HG03521 (cell line): ENCODE results near the gene DCLK2.
"Not testable (repeated sequence)": the region's sequence is repeated elsewhere in the genome, so short reads cannot be mapped to it uniquely, and the experiment has no call there.

Experiments used
- ATAC-seq: cut with Tn5 transposase; IDR thresholded peaks from one replicate; pipeline ENCODE4 v1.9.1; 2021; ENCODE audit warnings: mild to moderate bottlenecking, moderate library complexity; ENCODE audit not compliant: unreplicated experiment

DCLK2 gene

GRCh38 chr4:150197256-150197655 lies 119.0 kb downstream of the DCLK2 start:
- not testable (repeated sequence) for ATAC-seq

GRCh38 chr4:150199056-150199455 lies 120.8 kb downstream of the DCLK2 start:
- no peak for ATAC-seq

GRCh38 chr4:150205016-150205415 lies 126.8 kb downstream of the DCLK2 start:
- ATAC-seq, result no peak

DNA sequence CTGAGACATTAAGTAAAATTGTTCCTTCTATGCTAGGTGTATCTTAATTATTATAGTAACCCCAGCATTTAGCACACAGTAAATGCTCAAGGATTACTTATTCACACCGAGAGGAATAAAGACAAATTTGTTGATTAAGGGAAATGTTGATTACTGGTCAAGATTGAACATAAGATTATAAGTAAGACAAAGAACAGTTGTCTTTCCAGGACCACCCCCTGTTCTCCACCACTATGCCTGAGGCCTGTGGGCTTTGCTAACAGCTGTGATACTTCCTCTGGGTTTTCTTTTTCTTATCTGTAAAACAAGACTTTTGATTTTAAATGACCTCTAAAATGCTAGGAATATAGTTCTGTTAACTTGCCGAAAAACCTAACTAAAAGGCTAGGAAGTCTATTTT lies 128.0 kb downstream of the DCLK2 start:
- no peak for ATAC-seq

DNA sequence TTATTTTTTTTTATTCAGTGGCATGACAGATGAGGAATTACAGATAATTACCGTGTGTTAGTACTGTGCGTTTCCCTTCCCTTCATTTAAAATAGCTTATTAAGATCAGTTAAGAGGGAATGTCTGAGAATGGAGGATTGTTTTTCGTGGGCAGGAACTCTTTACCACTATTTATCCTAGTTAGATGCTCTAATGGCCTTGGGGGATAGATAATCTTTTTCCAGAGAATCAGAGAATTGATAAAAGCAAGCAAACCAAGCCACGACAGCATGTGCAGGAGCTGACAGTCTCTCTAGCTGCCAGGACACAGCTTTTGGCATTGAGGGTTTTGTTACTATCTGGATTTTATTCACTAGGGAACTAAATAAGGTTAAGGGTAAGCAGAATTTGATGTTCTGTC lies 128.7 kb downstream of the DCLK2 start:
- ATAC-seq, result no peak

DNA sequence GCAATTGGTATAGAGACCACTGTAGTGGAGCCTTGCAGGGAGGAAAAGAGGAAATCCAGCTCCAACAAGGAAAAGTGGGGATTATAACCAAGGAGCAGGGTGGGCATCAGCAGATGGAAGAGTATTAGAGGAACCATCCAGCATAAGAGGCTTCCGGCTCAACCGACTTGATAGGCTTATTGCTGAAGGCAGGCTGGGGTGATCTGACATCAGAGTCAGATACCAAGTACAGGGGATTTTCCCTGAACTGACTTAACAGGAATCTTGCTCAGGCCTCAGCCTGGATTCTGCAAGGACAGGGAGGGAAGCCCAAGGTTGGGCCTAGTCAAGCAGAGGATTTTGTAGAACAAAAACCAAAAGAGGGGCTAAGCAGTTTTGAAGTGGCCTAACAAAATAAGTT lies 129.6 kb downstream of the DCLK2 start:
- no peak for ATAC-seq

DNA sequence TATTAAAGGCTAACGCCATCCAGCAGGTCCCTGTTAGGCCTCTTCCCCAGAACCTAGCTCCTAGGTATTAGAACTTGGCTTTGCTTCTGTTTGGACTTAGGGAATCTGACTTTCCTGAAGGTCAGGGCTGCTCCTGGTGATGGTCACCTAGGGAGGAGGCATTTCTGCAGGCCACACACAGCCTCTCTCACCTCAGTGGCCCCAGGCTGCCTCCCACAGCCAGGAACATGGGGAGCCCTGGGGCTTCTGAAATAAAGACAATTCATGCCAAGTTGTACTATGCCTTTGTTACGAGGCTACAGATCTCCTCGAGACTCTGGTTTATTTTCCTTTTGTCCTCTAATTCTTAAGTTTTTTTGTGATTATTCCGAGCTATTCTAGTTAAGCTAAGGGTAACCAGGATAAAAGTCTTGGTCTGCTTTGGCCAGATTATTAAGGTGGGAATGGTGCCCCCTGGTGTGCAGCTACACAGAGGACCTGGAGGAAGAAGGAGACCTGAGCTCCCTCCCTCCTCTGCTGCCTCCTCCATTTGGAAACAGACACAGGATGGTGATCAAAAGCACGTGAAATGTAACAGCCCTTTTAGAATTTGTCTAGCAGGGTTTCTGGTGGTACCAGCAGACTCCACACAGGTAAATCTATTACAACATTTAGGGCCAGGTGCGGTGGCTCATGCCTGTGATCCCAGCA lies 131.0 kb downstream of the DCLK2 start:
- peak; percentile 47 for ATAC-seq

- ATAC-seq, result no peak
Measured at GRCh38 chr4:150211016-150211415, 132.8 kb downstream of the DCLK2 start.

- no peak for ATAC-seq
Measured at GRCh38 chr4:150211799-150212445, 133.7 kb downstream of the DCLK2 start.

DNA sequence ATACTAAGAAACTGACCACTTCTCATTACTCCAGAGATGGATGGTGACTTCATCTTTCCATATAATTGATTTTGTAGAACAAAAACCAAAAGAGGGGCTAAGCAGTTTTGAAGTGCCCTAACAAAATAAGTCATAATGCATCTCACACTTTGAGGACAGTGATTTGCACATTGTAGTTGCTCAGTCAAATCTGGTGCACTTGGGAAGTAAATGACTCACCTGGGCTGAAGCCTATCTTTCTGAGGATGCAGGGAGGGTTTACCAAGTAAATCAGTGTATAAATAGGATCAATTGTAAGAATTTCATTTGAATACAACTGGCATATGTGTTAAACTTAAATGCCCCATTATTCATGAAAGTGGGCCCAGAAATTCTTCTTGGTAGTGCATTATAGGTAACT lies 134.2 kb downstream of the DCLK2 start:
- no peak for ATAC-seq

DNA sequence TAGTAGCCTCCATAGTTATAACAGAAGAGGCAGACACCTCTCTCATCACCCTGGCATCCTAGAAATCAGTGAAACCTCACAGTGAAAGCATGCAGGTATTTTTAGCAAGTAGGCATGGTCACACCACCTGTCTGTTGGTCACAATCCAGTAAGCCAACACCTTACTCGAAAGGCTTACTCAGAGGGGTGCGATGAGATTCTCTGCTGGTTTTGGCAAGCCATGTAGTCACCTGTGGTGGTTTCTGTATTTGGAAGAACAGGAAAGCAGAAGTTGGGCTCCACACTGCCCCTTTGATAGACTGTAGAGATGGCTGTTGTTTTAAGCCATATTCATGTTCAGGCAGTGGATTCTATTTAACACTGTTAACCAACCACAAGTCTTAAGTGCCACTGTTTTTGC lies 134.7 kb downstream of the DCLK2 start:
- no peak for ATAC-seq

DNA sequence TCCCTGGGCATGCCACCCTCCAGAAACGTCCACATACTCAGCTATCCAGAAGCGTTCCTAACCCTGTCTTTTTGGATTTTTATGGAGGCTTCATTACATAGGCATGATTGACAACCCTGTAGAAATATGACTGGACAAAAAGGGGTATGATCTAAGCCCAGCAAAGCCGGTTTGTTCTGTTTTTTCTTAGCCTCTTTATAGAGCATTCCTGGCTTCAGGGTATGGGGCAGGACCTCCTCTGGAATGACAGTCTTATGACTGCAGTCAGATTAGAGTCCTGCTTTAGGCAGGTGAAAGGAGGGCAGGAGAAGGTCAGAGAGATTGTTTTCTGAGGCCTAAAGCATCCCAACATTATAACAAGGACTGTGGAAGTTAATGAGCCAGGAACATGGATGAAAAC lies 137.4 kb downstream of the DCLK2 start:
- ATAC-seq, result no peak

GRCh38 chr4:150216726-150217125 lies 138.5 kb downstream of the DCLK2 start:
- ATAC-seq, result no peak

GRCh38 chr4:150217192-150217591 lies 138.9 kb downstream of the DCLK2 start:
- no peak for ATAC-seq

DNA sequence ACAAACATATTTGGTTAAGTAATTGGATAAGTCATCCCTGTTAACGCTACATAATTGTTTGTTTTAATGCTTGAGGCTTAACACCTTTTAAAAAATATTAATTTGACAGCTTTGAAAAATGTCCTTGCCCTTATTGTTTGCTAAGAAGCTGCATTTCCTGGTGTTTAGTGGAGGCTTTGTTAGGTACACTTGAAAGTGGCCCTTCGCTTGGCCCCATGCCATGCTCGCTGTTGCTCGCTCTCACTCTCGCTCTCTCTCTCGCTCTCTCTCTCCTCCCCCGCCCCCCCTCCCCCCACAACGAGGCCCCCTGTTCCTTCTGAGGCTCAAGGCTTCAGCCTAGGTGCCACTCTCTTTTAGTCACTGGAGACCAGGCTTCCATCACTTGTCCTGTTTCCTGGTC lies 139.6 kb downstream of the DCLK2 start:
- no peak for ATAC-seq

GRCh38 chr4:150218447-150218846 lies 140.2 kb downstream of the DCLK2 start:
- ATAC-seq, result no peak

- ATAC-seq, result no peak
Measured at GRCh38 chr4:150219841-150220240, 141.6 kb downstream of the DCLK2 start.

DNA sequence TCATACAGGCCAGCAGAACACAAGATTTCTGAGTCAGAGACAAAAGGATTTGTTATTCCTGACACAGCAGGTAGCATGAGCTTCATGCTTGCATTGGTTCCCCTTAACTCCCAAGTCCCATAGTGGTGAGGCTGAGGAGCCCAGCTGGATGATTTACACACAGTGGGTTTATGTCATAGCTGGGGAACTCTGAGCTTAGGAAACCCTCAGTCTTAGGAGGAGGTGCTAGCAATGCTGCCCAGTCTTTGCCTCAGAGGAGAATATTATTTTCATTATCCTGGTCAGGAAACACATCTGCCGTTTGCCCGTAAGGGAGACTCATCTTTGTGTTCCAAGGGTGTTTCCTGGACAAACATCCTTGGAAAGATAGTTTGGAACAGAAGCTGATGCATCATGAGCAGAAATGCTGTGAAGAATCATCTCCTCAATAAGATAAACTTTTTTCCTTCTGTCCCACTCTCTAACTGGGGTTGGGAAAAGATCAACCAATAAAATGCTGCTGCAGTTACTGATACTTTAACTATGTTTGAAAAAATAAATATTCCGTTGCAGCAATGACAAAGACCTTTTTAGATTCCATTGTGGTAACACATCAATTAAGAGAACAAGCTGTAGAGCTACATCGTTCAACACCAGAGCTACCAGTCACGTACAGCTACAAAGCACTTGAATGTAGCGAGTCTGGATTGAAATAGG lies 146.8 kb downstream of the DCLK2 start:
- ATAC-seq, result no peak

DNA sequence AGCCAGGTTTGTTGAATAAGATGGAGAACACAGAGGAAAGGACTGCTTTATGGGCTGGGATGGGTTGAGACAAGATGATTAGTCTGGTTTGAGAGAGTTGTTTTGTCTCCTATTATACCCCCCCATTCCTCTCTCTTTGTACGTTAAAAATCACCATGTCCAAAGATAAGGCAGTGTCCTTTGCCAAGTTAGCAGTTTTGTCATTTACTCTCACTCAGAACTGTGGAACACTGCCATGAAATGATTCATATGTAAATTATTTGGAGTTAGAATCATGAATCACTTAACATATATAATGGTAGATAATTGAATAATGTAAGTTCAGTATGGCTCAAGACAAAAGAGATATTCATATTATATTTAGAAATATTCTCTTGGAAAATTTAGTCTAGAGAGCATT lies 151.3 kb downstream of the DCLK2 start:
- no peak for ATAC-seq

DNA sequence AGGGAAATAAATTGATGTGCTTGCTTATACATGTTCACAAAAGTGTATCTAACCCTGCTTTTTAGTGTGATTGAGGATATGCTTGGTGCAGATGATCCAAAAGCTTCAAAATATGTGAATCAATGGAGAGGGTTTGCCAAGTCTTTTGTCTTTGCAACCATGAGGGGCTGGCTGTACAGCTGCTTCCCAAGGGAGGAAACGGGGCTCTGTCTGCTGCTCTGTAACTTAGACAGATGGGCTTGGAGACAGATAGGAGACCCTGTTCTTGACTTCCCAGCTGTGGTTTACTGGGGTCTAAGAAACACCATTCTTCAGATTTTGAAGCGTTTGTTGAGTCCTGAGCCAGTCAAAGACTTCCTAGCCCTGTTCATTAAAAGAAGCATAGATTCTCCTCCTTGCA lies 152.3 kb downstream of the DCLK2 start:
- no peak for ATAC-seq

DNA sequence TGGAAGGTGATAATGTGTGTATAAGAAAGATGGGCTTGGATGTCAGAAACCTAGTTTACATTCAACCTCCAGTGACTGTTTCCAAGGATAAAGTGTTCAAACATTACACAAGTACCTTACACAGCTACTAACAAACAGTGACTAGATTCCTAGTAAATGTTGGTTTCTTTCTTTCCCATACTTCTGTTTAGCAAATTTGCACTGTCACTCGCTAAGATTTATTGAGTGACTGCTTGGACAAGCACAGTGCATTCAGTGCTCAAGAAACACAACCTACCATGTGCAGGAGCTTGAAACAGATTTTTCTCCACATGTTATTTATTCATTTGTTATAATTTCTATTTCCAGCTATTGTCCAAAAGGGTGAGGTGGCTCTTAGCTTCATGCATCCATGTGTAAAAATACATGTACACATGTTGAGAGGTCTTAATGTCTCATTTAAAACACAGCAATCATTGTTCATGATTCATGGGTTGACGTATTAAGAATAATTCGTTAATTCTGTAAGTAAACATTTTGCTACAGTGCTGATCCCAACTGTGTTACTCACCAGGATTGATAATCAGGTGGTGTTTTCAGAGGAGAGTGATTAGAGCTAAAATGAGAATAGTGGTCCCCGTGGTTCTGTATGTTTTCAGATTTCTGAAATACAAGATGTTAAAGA lies 153.0 kb downstream of the DCLK2 start:
- ATAC-seq, result no peak

- no peak for ATAC-seq
Measured at GRCh38 chr4:150232029-150232428, 153.8 kb downstream of the DCLK2 start.
